ENCODE results near the gene UBE2K.
"Not testable (repeated sequence)": the region's sequence is repeated elsewhere in the genome, so short reads cannot be mapped to it uniquely, and the experiment has no call there.

Gene UBE2K

GRCh38 chr4:39721788-39722187, 23.9 kb downstream of the UBE2K start:
- no peak for DNase-seq (ENCODE audit: low read depth in 1 of 2, low spot score in 1 of 2)

- no peak for DNase-seq (ENCODE audit: low read depth in 1 of 2, low spot score in 1 of 2)
Observed at GRCh38 chr4:39729557-39729956, 31.6 kb downstream of the UBE2K start.

GRCh38 chr4:39730072-39730471, 32.1 kb downstream of the UBE2K start:
- DNase-seq (ENCODE audit: low read depth in 1 of 2, low spot score in 1 of 2), result no peak

GRCh38 chr4:39731908-39732307, 34.0 kb downstream of the UBE2K start:
- DNase-seq (ENCODE audit: low read depth in 1 of 2, low spot score in 1 of 2), result no peak

- no peak for DNase-seq (ENCODE audit: low read depth in 1 of 2, low spot score in 1 of 2)
Observed at GRCh38 chr4:39732728-39733127, 34.8 kb downstream of the UBE2K start.

- not testable (repeated sequence) for DNase-seq (ENCODE audit: low read depth in 1 of 2, low spot score in 1 of 2)
Observed at GRCh38 chr4:39739591-39739990, 41.7 kb downstream of the UBE2K start.

GRCh38 chr4:39741401-39741800, 43.5 kb downstream of the UBE2K start:
- DNase-seq (ENCODE audit: low read depth in 1 of 2, low spot score in 1 of 2), result no peak

- DNase-seq (ENCODE audit: low read depth in 1 of 2, low spot score in 1 of 2), result no peak
Observed at GRCh38 chr4:39745920-39746319, 48.0 kb downstream of the UBE2K start.

GRCh38 chr4:39750216-39750615, 52.3 kb downstream of the UBE2K start:
- DNase-seq (ENCODE audit: low read depth in 1 of 2, low spot score in 1 of 2), result no peak

- DNase-seq (ENCODE audit: low read depth in 1 of 2, low spot score in 1 of 2), result no peak
Observed at GRCh38 chr4:39754309-39754708, 56.4 kb downstream of the UBE2K start.

- no peak for DNase-seq (ENCODE audit: low read depth in 1 of 2, low spot score in 1 of 2)
Observed at GRCh38 chr4:39756159-39756558, 58.2 kb downstream of the UBE2K start.

GRCh38 chr4:39758176-39758575, 60.2 kb downstream of the UBE2K start:
- no peak for DNase-seq (ENCODE audit: low read depth in 1 of 2, low spot score in 1 of 2)

GRCh38 chr4:39759569-39759968, 61.6 kb downstream of the UBE2K start:
- no peak for DNase-seq (ENCODE audit: low read depth in 1 of 2, low spot score in 1 of 2)

- no peak for DNase-seq (ENCODE audit: low read depth in 1 of 2, low spot score in 1 of 2)
Observed at GRCh38 chr4:39761005-39761667, 63.2 kb downstream of the UBE2K start.

- no peak for DNase-seq (ENCODE audit: low read depth in 1 of 2, low spot score in 1 of 2)
Observed at GRCh38 chr4:39763714-39764572, 66.0 kb downstream of the UBE2K start.

GRCh38 chr4:39770005-39770404, 72.1 kb downstream of the UBE2K start:
- DNase-seq (ENCODE audit: low read depth in 1 of 2, low spot score in 1 of 2), result no peak

- no peak for DNase-seq (ENCODE audit: low read depth in 1 of 2, low spot score in 1 of 2)
Observed at GRCh38 chr4:39770471-39770870, 72.5 kb downstream of the UBE2K start.

- DNase-seq (ENCODE audit: low read depth in 1 of 2, low spot score in 1 of 2), result no peak
Observed at GRCh38 chr4:39770969-39771724, 73.2 kb downstream of the UBE2K start.

- not testable (repeated sequence) for DNase-seq (ENCODE audit: low read depth in 1 of 2, low spot score in 1 of 2)
Observed at GRCh38 chr4:39781988-39782387, 84.1 kb downstream of the UBE2K start.

GRCh38 chr4:39785083-39785482, 87.1 kb downstream of the UBE2K start:
- no peak for DNase-seq (ENCODE audit: low read depth in 1 of 2, low spot score in 1 of 2)

GRCh38 chr4:39786838-39787237, 88.9 kb downstream of the UBE2K start:
- DNase-seq (ENCODE audit: low read depth in 1 of 2, low spot score in 1 of 2), result no peak

GRCh38 chr4:39792128-39792527, 94.2 kb downstream of the UBE2K start:
- DNase-seq (ENCODE audit: low read depth in 1 of 2, low spot score in 1 of 2), result no peak

Measured in stimulated activated CD4-positive, alpha-beta T cell treated with anti-CD3 and anti-CD28 coated beads, Interleukin-15, amount 100 ng/mL, for 1 hour (primary cell).